ENCODE data around the gene TMEM87B.
"Not testable (repeated sequence)": the region's sequence is repeated elsewhere in the genome, so short reads cannot be mapped to it uniquely, and the experiment has no call there.

The TMEM87B gene

DNA sequence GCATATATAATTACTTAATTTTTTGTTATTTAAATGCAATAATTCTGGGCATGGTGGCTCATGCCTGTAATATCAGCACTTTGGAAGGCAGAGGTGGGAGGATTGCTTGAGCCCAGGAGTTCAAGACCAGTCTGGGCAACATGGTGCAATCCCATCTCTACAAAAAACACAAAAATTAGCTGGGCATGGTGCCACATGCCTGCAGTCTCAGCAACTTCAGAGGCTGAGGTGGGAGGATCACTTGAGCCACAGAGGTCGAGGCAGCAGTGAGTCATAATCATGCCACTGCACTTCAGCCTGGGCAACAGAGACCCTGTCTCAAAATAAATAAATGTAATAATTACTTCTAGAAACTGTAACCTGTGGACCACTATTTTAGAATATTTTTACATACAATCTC, 21.5 kb upstream of the TMEM87B start:
- DNase-seq = no peak

DNA sequence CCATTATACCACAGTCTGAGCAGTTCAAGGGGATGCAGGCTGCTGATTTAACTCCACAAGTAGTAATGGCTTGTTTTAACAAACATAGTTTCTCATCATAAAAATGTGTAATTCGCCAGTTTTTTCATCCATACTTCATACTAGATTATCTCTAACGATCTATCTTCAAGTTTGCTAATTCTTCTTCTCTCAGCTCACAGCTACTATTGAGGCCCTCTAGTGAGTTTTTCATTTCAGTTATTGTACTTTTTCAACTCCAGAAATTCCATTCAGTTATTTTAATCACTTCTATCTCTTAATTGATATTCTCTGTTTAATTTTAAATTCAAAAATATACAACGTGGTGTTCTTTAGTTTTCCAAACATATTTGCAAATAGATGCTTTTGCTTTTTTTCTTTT, 20.1 kb upstream of the TMEM87B start:
- DNase-seq = no peak

DNA sequence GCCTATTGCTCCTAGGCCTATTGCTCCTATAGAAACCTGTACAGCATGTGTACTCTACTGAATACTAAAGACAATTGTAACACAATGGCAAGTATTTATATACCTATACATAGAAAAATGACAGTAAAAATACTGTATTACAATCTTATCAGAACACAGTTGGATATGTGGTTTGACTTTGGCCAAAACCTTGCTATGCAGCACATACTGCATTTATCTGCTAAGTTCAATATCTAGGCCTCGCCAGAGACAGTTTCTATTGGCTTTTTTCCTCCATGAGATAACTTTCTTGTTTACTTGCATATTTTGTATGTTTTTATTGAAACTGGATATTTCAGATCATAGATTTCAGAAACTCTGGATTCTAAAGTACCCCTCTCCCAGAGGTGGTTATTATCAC, 19.3 kb upstream of the TMEM87B start:
- DNase-seq = no peak

DNA sequence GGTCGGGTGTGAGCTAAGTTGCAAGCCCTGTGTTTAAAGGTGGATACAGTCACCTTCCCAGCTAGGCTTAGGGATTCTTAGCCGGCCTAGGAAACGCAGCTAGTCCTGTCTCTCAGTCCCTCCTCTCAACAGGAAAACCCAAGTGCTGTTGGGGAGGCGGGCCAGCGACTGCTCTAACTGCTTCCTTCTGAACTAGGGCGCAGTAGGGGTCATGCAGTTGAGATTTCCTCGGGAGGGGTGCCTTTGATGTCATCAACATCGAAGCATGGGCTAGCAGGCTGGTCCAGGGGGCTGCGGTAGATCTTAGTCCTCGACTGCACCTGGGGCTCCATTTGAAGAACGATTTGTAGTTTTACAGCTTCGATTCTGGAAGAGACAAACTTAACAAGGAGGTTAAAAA, 15.5 kb upstream of the TMEM87B start:
- not testable (repeated sequence) for DNase-seq

DNA sequence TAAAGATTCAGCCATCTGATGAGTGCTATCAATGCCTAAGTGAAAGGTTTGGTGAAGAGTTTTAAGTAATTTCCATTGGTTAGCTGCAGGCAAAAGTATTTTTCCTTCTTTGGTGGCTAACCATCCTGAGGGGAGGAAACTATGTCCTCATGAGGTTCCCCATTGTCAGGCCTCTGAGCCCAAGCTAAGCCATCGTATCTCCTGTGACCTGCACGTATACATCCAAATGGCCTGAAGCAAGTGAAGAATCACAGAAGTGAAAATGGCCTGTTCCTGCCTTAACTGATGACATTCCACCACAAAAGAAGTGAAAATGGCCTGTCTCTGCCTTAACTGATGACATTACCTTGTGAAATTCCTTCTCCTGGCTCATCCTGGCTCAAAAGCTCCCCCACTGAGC, 15.0 kb upstream of the TMEM87B start:
- not testable (repeated sequence) for DNase-seq

DNA sequence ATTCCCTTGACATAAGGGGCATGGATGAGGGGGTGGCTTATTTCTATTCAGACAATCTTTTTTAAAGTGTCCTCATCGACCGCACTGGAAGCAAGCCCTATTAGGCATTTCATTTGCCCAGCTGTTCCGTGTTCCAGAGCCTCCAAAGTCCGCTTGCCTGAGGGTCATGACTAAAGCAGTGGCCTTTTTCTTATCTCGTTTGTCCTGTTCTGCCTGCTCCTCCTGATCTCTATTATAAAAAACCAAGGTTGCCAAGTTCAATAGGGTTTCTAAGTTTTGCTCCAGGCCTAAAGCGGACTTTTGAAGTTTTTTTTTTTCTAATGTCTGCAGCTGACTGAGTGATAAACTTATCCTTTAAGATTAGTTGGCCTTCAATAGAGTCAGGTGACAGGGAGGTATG, 13.6 kb upstream of the TMEM87B start:
- not testable (repeated sequence) for DNase-seq

DNA sequence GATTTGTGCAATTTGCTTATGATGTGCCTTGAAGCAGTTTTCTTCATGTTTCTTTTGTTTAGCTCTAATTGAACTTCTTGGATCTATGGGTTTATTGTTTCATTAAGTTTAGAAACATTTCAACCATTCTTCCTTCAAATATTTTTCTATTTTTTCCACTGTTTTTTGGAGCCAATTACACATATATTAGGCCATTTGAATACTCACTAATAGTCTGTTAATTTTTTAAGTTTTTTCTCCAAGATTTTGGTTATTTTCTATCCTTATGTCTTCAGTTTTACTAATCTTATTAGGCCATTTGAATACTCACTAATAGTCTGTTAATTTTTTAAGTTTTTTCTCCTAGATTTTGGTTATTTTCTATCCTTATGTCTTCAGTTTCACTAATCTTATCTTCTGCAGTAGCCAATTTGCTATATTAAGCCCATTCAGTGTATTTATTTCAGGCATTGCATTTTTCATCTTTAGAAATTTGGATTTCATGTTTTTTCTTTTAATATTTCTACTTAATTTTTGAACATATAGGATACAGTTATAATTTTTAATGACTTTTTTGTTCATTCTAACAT, 9.5 kb upstream of the TMEM87B start:
- DNase-seq = no peak

DNA sequence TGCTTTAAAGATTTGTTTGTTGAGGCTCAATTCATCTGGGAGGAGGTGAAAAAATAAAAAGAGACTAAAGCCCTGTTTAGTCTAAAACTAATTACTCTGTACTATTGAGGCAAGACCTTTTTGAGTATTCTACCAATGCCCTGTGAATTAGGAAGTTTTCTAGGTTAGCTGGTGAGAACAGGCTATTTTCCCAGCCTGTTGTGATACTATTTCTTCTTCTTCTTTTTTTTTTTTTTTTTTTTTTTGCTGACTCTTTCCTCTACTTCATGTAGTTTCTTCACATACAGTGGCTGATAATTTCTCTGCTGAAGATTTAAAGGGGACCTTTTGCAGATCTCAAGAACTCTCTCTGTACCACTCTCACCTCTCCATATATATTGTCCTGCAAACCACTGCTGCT, 8.8 kb upstream of the TMEM87B start:
- no peak for DNase-seq

DNA sequence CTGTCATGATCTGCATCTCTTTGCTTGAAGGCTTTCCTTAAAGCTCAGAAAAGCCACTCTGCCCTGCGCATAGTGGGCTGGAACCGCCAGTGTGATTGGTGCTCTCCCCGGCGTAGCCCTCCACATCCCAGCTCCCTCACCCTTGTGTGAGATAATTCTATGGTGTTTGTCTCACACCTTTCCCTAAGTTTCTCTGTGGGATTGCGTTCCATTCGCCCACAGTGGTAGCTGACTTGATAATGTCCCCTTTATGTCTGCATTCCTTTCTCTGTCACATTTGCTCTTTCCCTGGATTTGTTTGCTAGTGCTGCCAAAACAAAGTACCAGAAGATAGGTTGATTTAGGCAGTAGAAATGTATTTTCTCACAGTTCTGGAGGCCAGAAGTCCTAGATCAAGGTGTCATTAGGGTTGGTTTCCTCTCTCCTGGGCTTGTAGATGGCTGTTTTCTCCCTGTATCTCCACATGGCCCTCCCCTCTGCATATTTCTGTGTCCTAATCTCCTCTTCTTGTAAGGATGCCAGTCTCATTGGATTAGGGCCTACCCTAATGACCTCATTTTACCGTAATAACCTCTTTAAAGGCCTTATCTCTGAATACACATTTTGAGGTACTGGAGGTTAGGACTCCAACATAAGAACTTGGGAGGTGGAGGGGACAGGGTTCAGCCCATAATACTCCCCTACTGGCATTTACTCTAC, 7.4 kb upstream of the TMEM87B start:
- no peak for DNase-seq

DNA sequence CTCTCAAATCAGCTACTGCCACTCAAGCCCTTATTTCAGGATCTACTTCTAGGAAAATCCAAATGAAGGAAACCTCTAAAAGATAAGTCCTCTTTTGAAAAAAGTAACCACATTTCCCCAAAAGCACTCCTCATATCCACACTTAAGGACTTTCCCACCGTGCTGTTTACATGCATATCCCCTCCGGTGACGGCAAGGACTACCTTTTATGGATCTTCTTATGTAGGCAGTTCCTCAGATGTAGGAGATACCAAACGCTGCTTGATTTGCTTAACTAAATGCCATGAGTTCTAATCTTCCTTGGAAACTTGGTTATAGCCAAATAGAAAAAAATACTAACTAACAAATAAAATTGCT, 6.9 kb upstream of the TMEM87B start:
- no peak for DNase-seq

DNA sequence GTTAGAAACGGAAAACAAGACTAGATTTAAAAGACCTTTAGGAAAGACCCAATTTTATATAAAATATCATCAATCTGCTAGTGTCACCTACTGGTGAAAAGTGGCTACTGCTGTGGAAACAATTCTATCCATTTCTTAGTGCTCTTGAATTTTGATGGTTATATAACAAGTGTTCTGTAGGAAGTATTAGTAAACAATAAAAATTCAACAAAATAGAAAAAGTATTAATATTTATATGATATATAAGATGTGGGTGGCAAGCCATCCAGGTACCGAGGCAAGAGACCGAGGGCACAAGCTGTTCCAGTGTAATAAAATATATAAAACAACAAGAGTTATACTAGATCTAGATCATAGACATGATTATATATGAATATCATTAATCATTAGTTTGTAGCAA, 6.2 kb upstream of the TMEM87B start:
- DNase-seq = peak; percentile 80

DNA sequence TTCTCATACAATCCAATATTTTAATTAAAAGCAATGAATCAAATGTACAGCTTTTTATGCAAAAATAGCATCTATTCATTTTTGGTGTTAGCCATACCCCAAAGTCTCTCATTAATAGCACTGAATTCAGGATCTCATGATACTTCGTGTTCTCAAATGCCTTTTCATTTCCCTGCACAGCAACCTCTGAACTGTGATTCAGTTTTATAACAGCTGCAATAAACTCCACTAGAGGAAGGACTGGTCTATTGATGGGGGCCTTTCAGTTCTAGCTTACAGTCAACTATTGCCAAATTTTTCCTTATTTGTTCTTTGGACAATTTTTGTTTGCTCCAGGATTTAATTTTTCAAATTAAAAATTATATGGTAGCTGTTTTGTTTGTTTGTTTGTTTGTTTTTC, 4.8 kb upstream of the TMEM87B start:
- DNase-seq = no peak

DNA sequence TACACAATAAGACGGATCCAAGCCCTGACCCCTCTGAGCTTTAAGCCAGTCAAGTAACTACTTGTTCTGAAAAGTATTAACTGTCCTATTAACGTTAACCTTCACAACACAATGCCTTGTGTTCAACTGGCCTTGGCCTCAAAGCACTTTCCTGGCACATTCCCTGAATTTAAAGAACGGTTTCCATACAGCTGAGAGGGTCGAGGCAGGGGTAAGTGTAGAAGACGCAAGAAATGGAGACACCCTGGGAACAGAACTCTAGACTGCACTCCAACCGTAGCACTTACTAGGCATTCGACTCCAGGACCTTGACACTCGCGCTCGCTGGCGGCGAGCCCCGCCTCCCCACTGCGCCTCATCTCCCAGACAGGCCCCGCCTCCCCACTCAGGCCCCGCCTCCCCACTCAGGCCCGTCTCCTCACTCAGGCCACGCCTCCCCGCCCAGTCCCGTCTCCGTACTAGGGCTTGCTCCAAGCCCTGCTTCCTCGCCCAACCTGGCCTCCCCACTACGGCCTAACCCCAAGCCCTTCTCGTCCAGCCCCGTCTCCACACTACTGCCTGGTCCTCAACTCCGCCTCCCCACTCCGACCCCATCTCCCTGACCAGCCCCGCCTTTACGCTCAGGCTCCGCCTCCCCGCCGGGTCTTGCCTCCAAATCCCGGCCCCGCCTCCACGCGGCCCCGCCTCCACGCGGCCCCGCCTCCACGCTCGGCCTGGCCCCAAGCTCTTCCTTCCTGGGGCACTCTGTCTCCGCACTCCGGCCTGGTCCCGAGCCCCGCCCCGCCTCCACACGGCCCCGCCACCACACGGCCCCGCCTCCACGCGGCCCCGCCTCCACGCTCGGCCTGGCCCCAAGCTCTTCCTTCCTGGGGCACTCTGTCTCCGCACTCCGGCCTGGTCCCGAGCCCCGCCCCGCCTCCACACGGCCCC, 887 bp upstream of the TMEM87B start:
- DNase-seq = peak; percentile 99

DNA sequence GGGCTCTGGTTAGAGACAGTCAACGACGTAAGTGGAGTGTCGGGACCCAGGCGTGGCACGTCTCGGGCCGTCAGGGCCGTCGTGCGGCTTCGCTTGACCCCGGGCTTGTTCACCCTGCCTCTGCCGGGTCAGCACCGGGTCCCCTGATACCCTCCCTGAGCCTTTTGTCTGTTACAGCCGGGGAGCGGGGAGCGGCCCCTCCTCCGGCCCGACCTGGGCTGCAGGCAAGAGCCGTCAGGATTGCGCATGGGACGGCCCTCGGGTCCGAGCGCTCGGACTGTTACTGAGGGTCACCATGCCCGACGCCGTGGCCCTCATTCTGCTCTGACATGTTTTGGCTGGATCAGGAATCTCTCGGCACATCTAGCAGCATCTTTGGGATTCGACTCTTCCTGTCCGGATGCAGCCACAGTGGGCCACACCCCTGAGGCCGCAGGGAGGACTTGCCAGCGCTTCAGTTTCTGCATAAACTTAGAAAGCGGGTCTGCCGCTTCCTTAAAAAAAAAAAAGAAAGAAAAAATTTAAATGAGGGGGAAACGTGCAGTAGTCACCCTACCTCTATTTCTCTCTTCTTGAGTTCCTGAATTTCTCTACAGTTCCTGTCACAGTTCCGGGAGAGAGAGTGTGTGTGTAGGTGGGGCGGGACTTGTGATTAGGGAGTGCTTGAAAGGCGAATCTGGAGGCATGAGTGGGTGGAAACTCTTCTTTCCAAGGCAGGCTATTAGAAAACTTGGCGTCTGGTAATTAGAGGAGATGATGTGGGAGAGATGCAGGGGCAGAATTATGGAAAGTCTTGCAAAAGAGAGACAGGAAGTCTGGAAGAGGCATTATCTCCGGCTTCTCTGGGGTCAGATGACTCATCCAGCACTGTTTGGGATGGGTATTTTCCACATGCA, 909 bp downstream of the TMEM87B start:
- DNase-seq = peak; percentile 48

DNA sequence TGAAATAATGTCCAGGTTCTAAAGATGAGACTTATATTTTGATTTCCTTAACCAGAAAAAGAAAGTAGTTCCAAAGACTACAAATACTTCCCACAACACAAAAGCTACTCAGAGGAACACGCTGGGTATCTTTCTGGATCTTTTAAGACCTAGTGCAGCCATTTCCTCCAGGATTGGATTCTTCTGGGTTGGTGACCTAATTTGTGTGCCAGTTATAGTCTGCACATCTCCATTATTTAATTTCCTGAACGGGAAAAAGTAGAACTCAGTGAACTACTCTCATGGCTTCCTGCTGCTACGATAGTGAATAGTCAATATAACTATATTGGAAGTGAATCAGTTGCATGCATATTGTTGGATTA, 1.5 kb downstream of the TMEM87B start:
- DNase-seq = no peak

DNA sequence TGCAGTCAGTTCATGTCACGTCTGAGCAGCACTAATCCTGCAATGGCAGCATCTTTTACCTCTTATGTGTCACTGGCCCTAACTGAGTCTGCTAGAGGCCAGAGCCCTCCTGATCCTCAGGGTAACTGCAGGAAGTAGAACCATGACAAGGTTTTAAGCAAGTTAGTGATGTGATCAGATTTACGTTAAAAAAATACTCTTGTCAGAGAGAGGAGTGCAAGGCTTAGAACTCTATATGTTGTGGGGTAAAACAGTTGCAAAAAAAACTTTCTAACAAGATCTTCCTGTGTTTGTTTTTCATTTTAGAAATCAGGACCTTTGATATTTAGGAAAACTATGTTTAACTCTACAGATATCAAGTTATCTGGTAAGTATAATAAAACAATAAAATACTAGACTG, 4.6 kb downstream of the TMEM87B start:
- DNase-seq = no peak

DNA sequence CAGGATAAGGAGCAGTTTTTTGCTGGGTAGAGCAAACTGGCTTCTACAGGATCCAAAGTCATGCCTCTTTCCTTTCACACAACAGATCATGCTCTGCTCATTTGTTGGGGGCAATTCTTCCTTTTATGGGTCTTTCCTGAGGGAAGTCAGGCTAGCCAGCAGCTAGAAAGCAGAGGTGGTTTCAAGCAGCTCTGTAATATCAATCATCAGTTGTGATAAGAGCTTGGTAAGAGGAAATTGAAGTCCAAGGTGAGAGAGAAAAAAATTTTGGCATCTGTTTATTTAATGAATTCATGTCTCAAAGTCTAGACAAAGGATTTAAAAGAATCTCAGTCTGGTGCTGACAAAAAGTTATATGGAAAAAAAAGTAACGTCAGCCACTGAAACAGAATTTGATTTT, 6.2 kb downstream of the TMEM87B start:
- DNase-seq = no peak

DNA sequence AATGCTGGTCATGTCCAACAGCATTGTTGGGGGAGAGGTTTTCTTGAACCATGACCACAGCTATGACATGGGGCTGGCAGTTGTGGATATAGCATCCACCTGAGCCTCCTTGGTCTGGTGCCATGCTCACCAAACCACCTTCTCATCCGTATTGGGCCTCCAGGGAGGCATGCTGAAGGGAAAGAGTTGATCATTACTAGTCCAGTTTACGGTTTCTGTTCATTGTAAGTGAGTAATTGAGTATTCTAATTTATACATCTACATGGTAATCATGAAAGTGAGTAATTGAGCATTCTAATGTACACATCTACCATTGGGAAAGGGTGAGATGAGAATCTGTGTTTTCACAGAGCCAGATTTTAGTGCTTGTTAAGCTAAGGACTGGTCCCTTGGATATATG, 6.8 kb downstream of the TMEM87B start:
- no peak for DNase-seq

DNA sequence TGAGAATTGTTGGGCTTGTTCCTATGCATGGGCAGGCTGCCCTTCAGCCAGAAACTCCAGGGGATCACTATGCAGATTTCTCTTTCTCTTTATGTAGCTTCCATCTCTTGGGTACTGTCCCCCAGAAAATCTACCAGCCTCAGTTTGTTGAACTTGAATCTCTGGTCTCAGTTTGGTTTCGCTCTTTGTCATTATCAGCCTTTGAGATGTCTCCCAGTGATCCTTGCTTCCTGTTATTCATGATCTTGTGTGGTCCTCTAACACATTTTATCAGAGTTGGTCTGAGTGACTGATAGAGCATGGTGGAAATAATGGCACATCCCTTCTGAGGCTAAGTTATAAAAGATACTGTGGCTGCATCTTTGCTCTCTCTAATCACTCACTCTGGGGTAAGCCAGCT, 7.8 kb downstream of the TMEM87B start:
- DNase-seq = no peak

DNA sequence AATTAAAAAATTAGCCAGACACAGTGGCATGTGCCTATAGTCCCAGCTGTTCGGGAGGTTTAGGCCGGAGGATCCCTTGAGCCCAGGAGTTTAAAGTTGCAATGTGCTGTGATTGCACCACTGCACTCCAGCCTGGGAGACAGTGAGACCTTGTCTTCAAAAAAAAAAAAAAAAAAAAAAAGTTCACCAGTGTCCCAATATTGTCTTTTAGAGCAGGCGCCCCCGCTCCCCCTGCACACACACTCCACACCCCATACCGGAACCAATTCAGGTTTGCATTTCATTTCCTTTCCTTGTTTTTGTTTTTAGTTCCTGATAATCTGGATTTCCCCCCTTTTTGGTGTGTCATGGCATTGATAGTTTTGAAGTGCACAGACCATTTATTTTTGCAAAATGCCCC, 10.4 kb downstream of the TMEM87B start:
- no peak for DNase-seq

DNA sequence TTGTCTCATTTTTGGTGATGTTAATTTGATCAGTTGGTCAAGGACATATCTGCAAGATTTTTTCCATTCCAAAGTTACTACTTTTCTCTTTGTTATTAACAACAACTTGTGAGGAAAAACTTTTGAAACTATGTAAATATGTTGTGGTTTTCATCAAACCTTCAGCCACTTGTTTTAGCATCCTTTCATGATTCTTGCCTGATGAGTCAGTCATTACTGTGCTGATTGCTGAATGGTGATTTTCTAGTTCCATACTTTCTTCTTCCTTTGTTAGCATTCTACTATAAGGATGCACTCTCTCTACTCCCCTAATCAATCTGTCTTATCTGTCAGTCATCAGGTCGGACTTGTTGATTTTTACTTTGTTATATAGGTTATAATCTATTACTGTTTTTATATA, 10.9 kb downstream of the TMEM87B start:
- no peak for DNase-seq

DNA sequence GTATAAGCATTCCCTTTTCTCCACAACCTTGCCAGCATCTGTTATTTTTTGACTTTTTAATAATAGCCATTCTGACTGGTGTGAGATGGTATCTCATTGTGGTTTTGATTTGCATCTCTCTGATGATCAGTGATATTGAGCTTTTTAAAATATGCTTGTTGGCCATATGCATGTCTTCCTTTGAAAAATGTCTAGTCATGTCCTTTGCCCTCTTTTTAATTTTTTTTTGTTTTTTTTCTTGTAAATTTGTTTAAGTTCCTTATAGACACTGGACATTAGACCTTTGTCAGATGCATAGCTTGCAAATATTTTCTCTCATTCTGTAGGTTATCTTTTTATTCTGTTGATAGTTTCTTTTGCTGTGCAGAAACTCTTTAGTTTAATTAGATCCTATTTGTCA, 14.7 kb downstream of the TMEM87B start:
- not testable (repeated sequence) for DNase-seq

DNA sequence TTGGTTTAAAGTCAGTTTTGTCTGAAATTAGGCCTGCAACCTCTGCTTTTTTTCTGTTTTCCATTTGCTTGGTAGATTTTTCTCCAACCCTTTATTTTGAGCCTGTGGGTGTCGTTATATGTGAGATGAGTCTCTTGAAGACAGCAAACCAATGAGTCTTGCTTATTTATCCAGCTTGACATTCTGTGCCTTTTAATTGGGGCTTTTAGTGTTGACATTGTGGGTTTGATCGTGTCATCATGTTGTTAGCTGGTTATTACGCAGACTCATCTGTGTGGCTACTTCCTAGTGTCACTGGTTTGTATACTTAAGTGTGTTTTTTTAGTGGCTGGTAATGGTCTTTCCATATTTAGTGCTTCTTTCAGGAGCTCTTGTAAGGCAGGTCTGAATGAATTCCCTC, 18.8 kb downstream of the TMEM87B start:
- no peak for DNase-seq
